ENCODE measurements around the gene ZNF19.

ZNF19 gene

DNA sequence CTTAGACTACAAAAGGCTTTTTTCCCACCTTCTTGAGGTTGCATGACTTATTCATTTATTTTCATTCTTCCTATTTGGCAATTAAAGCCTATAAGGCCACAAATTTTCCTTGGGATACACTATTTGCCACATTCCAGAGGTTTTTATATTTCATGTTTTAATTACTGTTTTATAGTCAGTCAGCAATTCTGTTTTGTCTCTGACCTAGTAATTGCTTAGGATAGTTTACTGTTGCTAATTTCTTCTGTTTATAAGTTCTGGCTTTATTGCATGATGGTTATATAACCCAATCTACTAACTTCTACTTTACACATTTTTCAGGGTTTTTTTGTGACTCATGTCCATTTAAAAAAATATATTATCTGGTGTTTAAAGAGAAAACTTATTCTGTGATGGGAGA lies 29.6 kb downstream of the ZNF19 start:
- H3K9ac ChIP-seq (ENCODE audit: low read length), result no peak overlapping the region
- TF ChIP-seq EZH2phosphoT487 (conservative IDR thresholded peaks at IDR 0.05; ENCODE audit: low read length), result no peak
- TF ChIP-seq, protein P1, sequence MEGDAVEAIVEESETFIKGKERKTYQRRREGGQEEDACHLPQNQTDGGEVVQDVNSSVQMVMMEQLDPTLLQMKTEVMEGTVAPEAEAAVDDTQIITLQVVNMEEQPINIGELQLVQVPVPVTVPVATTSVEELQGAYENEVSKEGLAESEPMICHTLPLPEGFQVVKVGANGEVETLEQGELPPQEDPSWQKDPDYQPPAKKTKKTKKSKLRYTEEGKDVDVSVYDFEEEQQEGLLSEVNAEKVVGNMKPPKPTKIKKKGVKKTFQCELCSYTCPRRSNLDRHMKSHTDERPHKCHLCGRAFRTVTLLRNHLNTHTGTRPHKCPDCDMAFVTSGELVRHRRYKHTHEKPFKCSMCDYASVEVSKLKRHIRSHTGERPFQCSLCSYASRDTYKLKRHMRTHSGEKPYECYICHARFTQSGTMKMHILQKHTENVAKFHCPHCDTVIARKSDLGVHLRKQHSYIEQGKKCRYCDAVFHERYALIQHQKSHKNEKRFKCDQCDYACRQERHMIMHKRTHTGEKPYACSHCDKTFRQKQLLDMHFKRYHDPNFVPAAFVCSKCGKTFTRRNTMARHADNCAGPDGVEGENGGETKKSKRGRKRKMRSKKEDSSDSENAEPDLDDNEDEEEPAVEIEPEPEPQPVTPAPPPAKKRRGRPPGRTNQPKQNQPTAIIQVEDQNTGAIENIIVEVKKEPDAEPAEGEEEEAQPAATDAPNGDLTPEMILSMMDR (IDR thresholded peaks at IDR 0.05; ENCODE audit: insufficient read depth, low read length, poor library complexity, severe bottlenecking), result no peak
- H3K36me3 ChIP-seq (ENCODE audit: low read length), result no peaks in the 10 kb centered on the region
- H4K20me1 ChIP-seq (ENCODE audit: low read depth, low read length), result no peaks in the 10 kb centered on the region
- H2AFZ ChIP-seq (ENCODE audit: low read depth, low read length, severe bottlenecking), result no peak overlapping the region
- peaks cover 24% of the 10 kb centered on the region for H3K79me2 ChIP-seq (ENCODE audit: insufficient read depth, low read length)
- no peaks in the 10 kb centered on the region for H3F3A ChIP-seq (ENCODE audit: insufficient read depth)
- H3K9me2 ChIP-seq (replicated peaks; ENCODE audit: insufficient read depth, low read length), result no peaks in the 10 kb centered on the region
- no peak overlapping the region for H3K27ac ChIP-seq (ENCODE audit: low read depth, low read length)
- H3K9me3 ChIP-seq (ENCODE audit: insufficient read depth, low read length), result no peaks in the 10 kb centered on the region
- H3K4me2 ChIP-seq (ENCODE audit: low read depth, low read length, poor library complexity, severe bottlenecking), result no peak overlapping the region
- H3K4me3 ChIP-seq (ENCODE audit: insufficient read depth, low read length, poor library complexity, severe bottlenecking), result no peak overlapping the region
- no peaks in the 10 kb centered on the region for H3K27me3 ChIP-seq (ENCODE audit: low read length)

DNA sequence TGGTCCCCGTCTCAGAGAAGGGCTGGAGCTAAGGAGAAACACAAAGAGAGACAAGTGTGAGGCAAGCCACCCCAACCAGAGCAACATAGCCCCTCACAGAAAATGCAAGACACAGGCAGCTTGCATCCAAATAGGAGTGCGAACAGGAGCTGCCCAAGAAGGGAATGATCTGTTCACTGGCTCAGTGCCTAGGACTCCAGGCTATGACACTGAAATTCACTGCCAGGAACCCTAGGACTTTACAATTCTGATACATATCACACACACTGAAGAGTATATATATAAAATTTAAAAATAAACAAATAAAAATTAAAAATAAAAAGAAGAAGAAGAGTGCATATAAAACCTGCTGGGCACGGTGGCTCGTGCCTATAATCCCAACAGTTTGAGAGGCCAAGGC lies 32.3 kb downstream of the ZNF19 start:
- Histone ChIP-seq H3K9me2 (replicated peaks; ENCODE audit: insufficient read depth, low read length) (no peaks in the 10 kb centered on the region), H3K27me3 (ENCODE audit: low read length) (no peaks in the 10 kb centered on the region), H3K4me3 (ENCODE audit: insufficient read depth, low read length, poor library complexity, severe bottlenecking) (no peak overlapping the region), H2AFZ (ENCODE audit: low read depth, low read length, severe bottlenecking) (no peak overlapping the region), H3K9ac (ENCODE audit: low read length) (no peak overlapping the region), H3K79me2 (ENCODE audit: insufficient read depth, low read length) (peaks cover 23% of the 10 kb centered on the region), H3F3A (ENCODE audit: insufficient read depth) (no peaks in the 10 kb centered on the region), H3K36me3 (ENCODE audit: low read length) (peaks cover 11% of the 10 kb centered on the region; the same call in 1 of the 2 replicates), H4K20me1 (ENCODE audit: low read depth, low read length) (no peaks in the 10 kb centered on the region), H3K9me3 (ENCODE audit: insufficient read depth, low read length) (no peaks in the 10 kb centered on the region), H3K4me2 (ENCODE audit: low read depth, low read length, poor library complexity, severe bottlenecking) (no peak overlapping the region), H3K27ac (ENCODE audit: low read depth, low read length) (no peak overlapping the region)
- TF ChIP-seq EZH2phosphoT487 (conservative IDR thresholded peaks at IDR 0.05; ENCODE audit: low read length), result no peak
- TF ChIP-seq, protein P1 (IDR thresholded peaks at IDR 0.05; ENCODE audit: insufficient read depth, low read length, poor library complexity, severe bottlenecking), result no peak

DNA sequence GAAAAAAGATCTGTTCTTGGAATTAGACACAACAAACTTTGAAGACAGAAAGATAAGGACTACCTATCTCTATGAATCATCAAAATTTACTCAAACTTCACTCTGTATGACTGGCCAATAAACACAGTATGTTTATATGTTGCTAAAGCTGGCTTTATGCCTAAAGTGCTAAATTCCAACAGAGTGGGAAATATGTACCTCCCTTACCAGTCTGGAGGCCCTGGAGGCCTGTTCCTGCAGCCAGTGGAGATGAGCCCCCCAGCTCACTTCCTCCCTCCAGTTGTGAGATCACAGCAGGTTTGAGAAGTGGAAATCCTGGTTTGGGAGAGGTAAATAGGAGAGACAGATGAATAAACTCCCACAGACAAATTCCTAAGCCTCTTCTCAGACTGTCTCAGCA lies 36.1 kb downstream of the ZNF19 start:
- Histone ChIP-seq H3F3A (ENCODE audit: insufficient read depth) (no peaks in the 10 kb centered on the region), H3K4me2 (ENCODE audit: low read depth, low read length, poor library complexity, severe bottlenecking) (no peak overlapping the region), H3K27me3 (ENCODE audit: low read length) (no peaks in the 10 kb centered on the region), H3K79me2 (ENCODE audit: insufficient read depth, low read length) (no peaks in the 10 kb centered on the region), H3K9ac (ENCODE audit: low read length) (no peak overlapping the region), H3K9me3 (ENCODE audit: insufficient read depth, low read length) (peaks cover 29% of the 10 kb centered on the region), H2AFZ (ENCODE audit: low read depth, low read length, severe bottlenecking) (no peak overlapping the region), H3K36me3 (ENCODE audit: low read length) (peaks cover 47% of the 10 kb centered on the region), H3K4me3 (ENCODE audit: insufficient read depth, low read length, poor library complexity, severe bottlenecking) (no peak overlapping the region), H4K20me1 (ENCODE audit: low read depth, low read length) (no peaks in the 10 kb centered on the region), H3K27ac (ENCODE audit: low read depth, low read length) (no peak overlapping the region), H3K9me2 (replicated peaks; ENCODE audit: insufficient read depth, low read length) (no peaks in the 10 kb centered on the region)
- no peak for TF ChIP-seq EZH2phosphoT487 (conservative IDR thresholded peaks at IDR 0.05; ENCODE audit: low read length)
- TF ChIP-seq, protein P1 (IDR thresholded peaks at IDR 0.05; ENCODE audit: insufficient read depth, low read length, poor library complexity, severe bottlenecking), result no peak

Measured in SU-DHL-6 (cell line).